H9 (cell line): ENCODE results near the gene MZB1. TPM values are rescaled to one million over a fixed set of nuclear protein-coding genes. Genes with fewer than 3 reads are reported as not detected.

Source experiments
- DNase-seq: peaks from one replicate; pipeline ENCODE4 v3.0.0-alpha.2; 2017
- H2AFZ ChIP-seq: one replicate; pipeline ENCODE4 v1.6.1; 2013; ENCODE audit warnings: mild to moderate bottlenecking, low read length, control low read depth, moderate library complexity
- H2AK5ac ChIP-seq: 2 replicates; pipeline ENCODE4 v1.6.1; 2013; ENCODE audit warnings: low read length, control low read depth, mixed read lengths; ENCODE audit not compliant: insufficient read length
- H2BK120ac ChIP-seq: one replicate; pipeline ENCODE4 v1.6.1; 2013; ENCODE audit warnings: low read depth, mild to moderate bottlenecking, low read length, control low read depth, inconsistent platforms; ENCODE audit not compliant: poor library complexity, severe bottlenecking
- H2BK12ac ChIP-seq: 2 replicates; pipeline ENCODE4 v1.6.1; 2013; ENCODE audit warnings: low read length, control low read depth, mixed read lengths, low read depth; ENCODE audit not compliant: insufficient read length
- H2BK15ac ChIP-seq: 2 replicates; pipeline ENCODE4 v1.6.1; 2013; ENCODE audit warnings: low read depth, low read length, control low read depth
- H2BK20ac ChIP-seq: one replicate; pipeline ENCODE4 v1.6.1; 2013; ENCODE audit warnings: low read depth, mild to moderate bottlenecking, low read length, control low read depth, inconsistent platforms; ENCODE audit not compliant: poor library complexity, severe bottlenecking
- H2BK5ac ChIP-seq: 2 replicates; pipeline ENCODE4 v1.6.1; 2013; ENCODE audit warnings: low read length, control low read depth, mixed read lengths; ENCODE audit not compliant: insufficient read length
- H3K14ac ChIP-seq: 2 replicates; pipeline ENCODE4 v1.6.1; 2013; ENCODE audit warnings: low read length, control low read depth; ENCODE audit not compliant: insufficient read depth
- H3K18ac ChIP-seq: 2 replicates; pipeline ENCODE4 v1.6.1; 2013; ENCODE audit warnings: low read depth, mild to moderate bottlenecking, mixed read lengths, low read length, control low read depth; ENCODE audit not compliant: insufficient read length
- H3K23ac ChIP-seq: 2 replicates; pipeline ENCODE4 v1.6.1; 2013; ENCODE audit warnings: low read length, control low read depth, mixed read lengths, low read depth; ENCODE audit not compliant: insufficient read length
- H3K23me2 ChIP-seq: 2 replicates; pipeline ENCODE4 v1.6.1; 2013; ENCODE audit warnings: low read depth, mild to moderate bottlenecking, mixed read lengths, low read length, control low read depth; ENCODE audit not compliant: insufficient read length, poor library complexity, severe bottlenecking
- H3K27ac ChIP-seq: 2 replicates; pipeline ENCODE4 v1.5.1; 2013; ENCODE audit warnings: low read length, control low read depth, mixed read lengths, low read depth; ENCODE audit not compliant: insufficient read length
- H3K27me3 ChIP-seq: 2 replicates; pipeline ENCODE4 v1.6.1; 2013; ENCODE audit warnings: low read length, control low read depth, inconsistent platforms; ENCODE audit not compliant: insufficient read depth
- H3K4ac ChIP-seq: 2 replicates; pipeline ENCODE4 v1.6.1; 2013; ENCODE audit warnings: low read depth, mild to moderate bottlenecking, control low read depth, inconsistent platforms, low read length, moderate library complexity
- H3K4me1 ChIP-seq: 2 replicates; pipeline ENCODE4 v1.6.1; 2013; ENCODE audit warnings: low read length, control low read depth, inconsistent platforms; ENCODE audit not compliant: insufficient read depth
- H3K4me2 ChIP-seq: 2 replicates; pipeline ENCODE4 v1.6.1; 2013; ENCODE audit warnings: low read length, control low read depth, mixed read lengths; ENCODE audit not compliant: insufficient read length, insufficient read depth
- H3K56ac ChIP-seq: 2 replicates; pipeline ENCODE4 v1.6.1; 2013; ENCODE audit warnings: low read depth, mild to moderate bottlenecking, mixed read lengths, low read length, control low read depth; ENCODE audit not compliant: insufficient read length
- H3K79me1 ChIP-seq: 2 replicates; pipeline ENCODE4 v1.6.1; 2013; ENCODE audit warnings: low read depth, mild to moderate bottlenecking, moderate library complexity, low read length, control low read depth, inconsistent platforms; ENCODE audit not compliant: insufficient read depth, poor library complexity, severe bottlenecking
- H3K79me2 ChIP-seq: 2 replicates; pipeline ENCODE4 v1.6.1; 2013; ENCODE audit warnings: low read length, control low read depth, inconsistent platforms; ENCODE audit not compliant: insufficient read depth
- H3K9ac ChIP-seq: 2 replicates; pipeline ENCODE4 v1.6.1; 2013; ENCODE audit warnings: low read length, control low read depth, mixed read lengths; ENCODE audit not compliant: insufficient read length; ENCODE audit errors: extremely low read depth
- H3K9me3 ChIP-seq: one replicate; pipeline ENCODE4 v1.6.1; 2013; ENCODE audit warnings: low read depth, low read length, inconsistent platforms; ENCODE audit not compliant: control insufficient read depth
- H3T11ph ChIP-seq: one replicate; pipeline ENCODE4 v1.6.1; 2013; ENCODE audit warnings: mild to moderate bottlenecking, low read length, control low read depth, inconsistent platforms
- H4K20me1 ChIP-seq: one replicate; pipeline ENCODE4 v1.6.1; 2013; ENCODE audit not compliant: control insufficient read depth, insufficient read length, insufficient read depth
- H4K5ac ChIP-seq: 2 replicates; pipeline ENCODE4 v1.6.1; 2013; ENCODE audit warnings: low read depth, mild to moderate bottlenecking, mixed read lengths, low read length, control low read depth; ENCODE audit not compliant: insufficient read length
- H4K8ac ChIP-seq: replicated peaks from 2 replicates; pipeline ENCODE4 v1.6.1; 2013; ENCODE audit warnings: low read length, control low read depth, mixed read lengths, low read depth; ENCODE audit not compliant: insufficient read length
- H4K91ac ChIP-seq: 2 replicates; pipeline ENCODE4 v1.6.1; 2013; ENCODE audit warnings: low read depth, mild to moderate bottlenecking, moderate library complexity, mixed read lengths, low read length, control low read depth; ENCODE audit not compliant: insufficient read length
- H3K27ac Mint-ChIP-seq, 3 experiments: 2 replicates in 2 of 3; 3 replicates in 1 of 3; pipeline ENCODE4 v1.8.0; 2020 to 2021; ENCODE audit warnings: mixed read lengths in 3 of 3, mild to moderate bottlenecking in 1 of 3, moderate library complexity in 1 of 3
- H3K27me3 Mint-ChIP-seq: 2 replicates; pipeline ENCODE4 v1.8.0; 2021; ENCODE audit warnings: low read depth, mild to moderate bottlenecking, moderate library complexity, mixed read lengths
- H3K36me3 Mint-ChIP-seq, 3 experiments: 2 replicates in 2 of 3; 3 replicates in 1 of 3; pipeline ENCODE4 v1.8.0; 2020 to 2021; ENCODE audit warnings: low read depth in 3 of 3, mixed read lengths in 3 of 3; ENCODE audit not compliant: insufficient read depth in 1 of 3
- H3K4me1 Mint-ChIP-seq, 2 experiments: 2 replicates each; pipeline ENCODE4 v1.8.0; 2020; ENCODE audit warnings: mixed read lengths in 2 of 2
- H3K4me3 Mint-ChIP-seq, 2 experiments: 2 replicates in 1 of 2; 3 replicates in 1 of 2; pipeline ENCODE4 v1.8.0; 2020 to 2021; ENCODE audit warnings: mild to moderate bottlenecking in 2 of 2, mixed read lengths in 2 of 2, moderate library complexity in 1 of 2
- H3K9me3 Mint-ChIP-seq, 2 experiments: 2 replicates in 1 of 2; 3 replicates in 1 of 2; pipeline ENCODE4 v1.8.0; 2020; ENCODE audit warnings: mild to moderate bottlenecking in 2 of 2, mixed read lengths in 2 of 2, moderate library complexity in 1 of 2
- WGBS: extraction: QIAGEN DNeasy Blood & Tissue Kit; methylation state at CpG from one replicate; pipeline ENCODE4 v1.1.7; 2013; ENCODE audit warnings: missing lambda C conversion rate, low lambda C conversion rate, mixed read lengths; ENCODE audit not compliant: insufficient read length; ENCODE audit errors: extremely low coverage; 5-methylcytosine and 5-hydroxymethylcytosine counted together
- total RNA-seq: library from RNA; stranded (reverse); gene quantifications from 2 replicates; pipeline ENCODE4 v1.2.1, GENCODE V29; 2021
- TF ChIP-seq, protein P1 (sequence below): fragments of 200-600 bp; sonication (generic); conservative IDR thresholded peaks from 3 replicates; pipeline ENCODE4 v1.8.0; 2021; ENCODE audit warnings: antibody characterized with exemption, mild to moderate bottlenecking

The MZB1 gene
- total RNA-seq, 1 experiment from 2014 or later, result 0.31 TPM

DNA sequence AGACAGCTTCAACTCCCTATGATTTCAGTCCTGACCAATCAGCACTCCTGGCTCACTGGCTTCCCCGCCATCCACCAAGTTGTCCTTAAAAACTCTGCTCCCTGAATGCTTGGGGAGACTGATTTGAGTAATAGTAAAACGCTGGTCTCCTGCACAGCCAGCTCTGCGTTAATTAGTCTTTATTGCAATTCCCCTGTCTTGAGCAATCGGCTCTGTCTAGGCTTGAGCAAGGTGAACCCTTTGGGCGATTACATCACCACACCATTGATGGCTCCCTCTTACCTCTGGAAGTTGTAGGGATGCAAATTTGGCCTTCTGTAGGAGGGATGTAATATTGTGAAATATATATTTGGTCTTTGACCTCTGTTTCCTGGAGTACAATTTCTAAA, 3.7 kb downstream of the MZB1 start:
- H2AFZ ChIP-seq, result no peak overlapping the region
- H2AK5ac ChIP-seq, result no peak overlapping the region
- peaks cover 13 to 35% of the 10 kb centered on the region in 2 experiments for H3K4me1 Mint-ChIP-seq
- H3K23me2 ChIP-seq, result no peaks in the 10 kb centered on the region
- H3K4ac ChIP-seq, result no peak overlapping the region
- H4K91ac ChIP-seq, result no peak overlapping the region
- no peak overlapping the region for H2BK12ac ChIP-seq
- no peak overlapping the region for H3K23ac ChIP-seq
- H3K27ac ChIP-seq, result no peak overlapping the region
- TF ChIP-seq, protein P1, sequence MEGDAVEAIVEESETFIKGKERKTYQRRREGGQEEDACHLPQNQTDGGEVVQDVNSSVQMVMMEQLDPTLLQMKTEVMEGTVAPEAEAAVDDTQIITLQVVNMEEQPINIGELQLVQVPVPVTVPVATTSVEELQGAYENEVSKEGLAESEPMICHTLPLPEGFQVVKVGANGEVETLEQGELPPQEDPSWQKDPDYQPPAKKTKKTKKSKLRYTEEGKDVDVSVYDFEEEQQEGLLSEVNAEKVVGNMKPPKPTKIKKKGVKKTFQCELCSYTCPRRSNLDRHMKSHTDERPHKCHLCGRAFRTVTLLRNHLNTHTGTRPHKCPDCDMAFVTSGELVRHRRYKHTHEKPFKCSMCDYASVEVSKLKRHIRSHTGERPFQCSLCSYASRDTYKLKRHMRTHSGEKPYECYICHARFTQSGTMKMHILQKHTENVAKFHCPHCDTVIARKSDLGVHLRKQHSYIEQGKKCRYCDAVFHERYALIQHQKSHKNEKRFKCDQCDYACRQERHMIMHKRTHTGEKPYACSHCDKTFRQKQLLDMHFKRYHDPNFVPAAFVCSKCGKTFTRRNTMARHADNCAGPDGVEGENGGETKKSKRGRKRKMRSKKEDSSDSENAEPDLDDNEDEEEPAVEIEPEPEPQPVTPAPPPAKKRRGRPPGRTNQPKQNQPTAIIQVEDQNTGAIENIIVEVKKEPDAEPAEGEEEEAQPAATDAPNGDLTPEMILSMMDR, result no peak
- no peak overlapping the region for H3T11ph ChIP-seq
- H3K79me1 ChIP-seq, result no peaks in the 10 kb centered on the region
- DNase-seq, result no peak
- H2BK20ac ChIP-seq, result no peak overlapping the region
- no peak overlapping the region for H2BK5ac ChIP-seq
- no peak overlapping the region for H3K56ac ChIP-seq
- no peaks in the 10 kb centered on the region for H3K27me3 ChIP-seq
- H3K18ac ChIP-seq, result no peak overlapping the region
- H3K79me2 ChIP-seq, result no peaks in the 10 kb centered on the region
- no peak overlapping the region for H3K4me3 Mint-ChIP-seq
- peaks cover 3% of the 10 kb centered on the region; the same call in 1 of the 2 replicates for H3K4me1 ChIP-seq
- no peak overlapping the region for H4K8ac ChIP-seq
- no peak overlapping the region for H3K14ac ChIP-seq
- no peak overlapping the region for H3K27ac Mint-ChIP-seq
- H4K5ac ChIP-seq, result no peak overlapping the region
- no peaks in the 10 kb centered on the region for H3K9me3 ChIP-seq
- no peaks in the 10 kb centered on the region; the same call in 1 of the 2 replicates for H3K27me3 Mint-ChIP-seq
- no CpG with 5 or more reads among the region's 5 CpGs for WGBS
- H3K9me3 Mint-ChIP-seq, result no peaks in the 10 kb centered on the region
- H3K9ac ChIP-seq, result no peak overlapping the region
- H3K36me3 Mint-ChIP-seq, result no peaks in the 10 kb centered on the region
- no peak overlapping the region for H3K4me2 ChIP-seq
- H2BK15ac ChIP-seq, result no peak overlapping the region
- H2BK120ac ChIP-seq, result no peak overlapping the region
- no peaks in the 10 kb centered on the region for H4K20me1 ChIP-seq
